ENCODE measurements around the gene PRPF18.

PRPF18 gene

GRCh38 chr10:13644866-13645265, 58.1 kb downstream of the PRPF18 start:
- no peak for FAIRE-seq

- no peak for FAIRE-seq
These were observed 61.7 kb downstream of the PRPF18 start for GRCh38 chr10:13648425-13648824.

DNA sequence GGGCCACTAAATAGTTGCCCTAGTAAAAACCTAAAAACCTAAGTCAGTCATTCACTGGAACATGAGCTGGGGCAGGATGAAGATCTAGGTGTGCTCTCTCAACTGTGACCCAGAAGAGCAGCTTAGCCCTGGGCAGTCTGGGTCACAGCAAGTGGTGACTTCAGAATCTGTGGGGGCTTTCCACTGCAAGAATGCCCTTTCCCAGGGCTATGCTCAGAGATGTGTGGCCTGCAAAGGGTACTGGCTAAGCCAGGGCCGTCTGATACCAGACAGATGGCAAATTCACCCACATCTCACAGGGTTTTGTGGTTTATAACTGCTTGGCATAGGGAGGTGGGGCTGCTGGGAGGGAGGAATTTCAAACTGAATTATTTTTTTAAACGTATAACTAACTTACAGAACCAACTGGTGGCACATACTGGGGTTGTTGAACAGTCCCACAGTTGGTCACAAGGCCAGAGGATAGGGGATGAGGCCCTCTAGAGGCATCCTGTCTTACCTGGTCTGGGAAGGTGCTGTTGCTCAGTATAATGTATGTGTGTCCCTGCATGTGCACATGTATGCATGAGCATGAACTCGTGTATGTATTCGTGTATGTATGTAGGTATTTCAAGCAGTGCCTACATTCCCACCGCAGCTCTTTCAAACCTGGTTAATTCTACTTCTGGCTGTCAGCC, 63.2 kb downstream of the PRPF18 start:
- FAIRE-seq: no peak

GRCh38 chr10:13650961-13651360, 64.2 kb downstream of the PRPF18 start:
- FAIRE-seq: no peak

DNA sequence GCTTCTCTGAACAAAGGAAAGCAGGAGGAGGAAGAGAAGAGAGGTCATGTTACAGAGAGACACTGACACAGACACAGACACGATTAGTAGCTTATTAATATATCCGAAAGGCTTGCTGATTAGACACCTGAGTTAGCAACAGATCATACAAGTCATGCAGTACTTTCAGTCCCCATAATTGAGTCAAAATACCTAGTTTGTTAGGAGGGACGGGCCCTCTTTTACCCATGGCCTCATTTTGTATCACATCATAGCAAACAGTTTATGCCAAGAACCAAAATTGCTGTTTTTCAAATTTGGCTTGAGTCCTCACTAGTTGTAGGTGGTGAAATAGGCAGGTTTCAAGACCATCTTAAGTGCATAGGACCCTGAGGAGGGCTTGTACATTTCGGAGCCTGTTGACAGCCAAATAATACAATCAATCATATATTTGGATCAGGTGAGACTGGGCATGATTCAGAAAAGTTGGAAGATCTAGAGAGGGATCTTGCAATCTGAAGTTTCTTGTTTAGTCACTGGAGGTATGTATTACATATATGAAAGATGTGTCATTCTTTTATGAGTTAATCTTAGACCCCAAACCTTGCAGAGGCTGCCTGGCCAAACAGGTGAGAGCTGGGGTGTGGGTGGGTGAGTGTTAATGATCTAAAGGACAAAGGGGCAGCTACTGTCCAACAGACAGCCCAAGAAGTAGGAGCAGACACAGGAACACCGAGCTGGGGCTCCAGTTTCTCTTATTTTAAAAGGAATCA, 65.4 kb downstream of the PRPF18 start:
- FAIRE-seq: no peak

DNA sequence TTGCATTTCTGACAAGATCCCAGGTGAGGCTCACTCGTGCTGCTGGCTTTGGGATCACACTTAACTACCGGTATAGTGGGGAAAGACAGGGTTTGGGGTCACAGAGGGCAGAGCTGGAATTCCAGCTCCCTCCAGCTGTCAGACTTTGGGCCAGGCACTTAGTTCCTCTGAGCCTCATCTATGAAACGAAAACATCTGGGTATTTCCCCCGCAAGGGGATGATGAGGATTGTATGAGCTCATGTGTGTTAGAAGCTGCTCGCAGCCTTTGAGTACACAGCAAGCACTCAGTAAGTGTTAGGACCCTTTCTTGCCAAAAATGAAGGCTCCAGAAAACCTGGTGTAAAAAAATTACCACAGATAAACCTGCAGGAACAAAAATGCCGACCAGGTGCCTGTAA, 66.1 kb downstream of the PRPF18 start:
- no peak for FAIRE-seq

DNA sequence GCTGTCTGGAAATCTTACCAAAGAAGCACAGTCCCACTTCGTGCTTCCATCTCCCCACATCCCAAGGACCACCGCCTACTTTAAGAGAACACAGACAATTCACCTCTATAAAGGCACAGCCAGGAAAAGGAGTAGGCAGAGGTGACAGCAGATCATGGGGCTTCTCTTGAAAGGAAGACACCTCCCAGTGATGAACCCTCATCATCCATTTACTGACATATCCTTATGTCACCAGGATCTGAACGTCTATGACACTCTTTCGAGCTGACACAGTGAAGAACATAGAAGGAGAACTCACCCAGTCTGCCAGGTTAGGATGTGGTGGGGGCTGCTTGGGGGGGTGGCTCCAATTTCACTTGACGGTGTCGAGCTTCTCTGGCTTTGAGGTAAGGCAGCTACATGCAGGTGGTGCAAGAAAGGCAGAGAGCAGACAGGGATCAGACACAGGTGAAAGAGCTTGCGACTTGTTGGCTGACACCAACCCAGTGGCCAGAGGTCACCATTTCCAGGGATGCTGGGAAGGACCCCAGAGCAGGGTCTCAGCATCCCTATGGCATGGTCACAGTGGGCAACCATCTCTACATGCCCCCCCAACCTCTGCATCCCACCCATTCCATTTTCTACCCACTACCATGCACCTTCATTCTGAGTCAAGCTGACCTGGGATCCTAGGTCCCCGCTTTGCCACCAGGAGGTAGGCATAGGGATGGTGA, 67.5 kb downstream of the PRPF18 start:
- FAIRE-seq: no peak

GRCh38 chr10:13654846-13655245, 68.1 kb downstream of the PRPF18 start:
- FAIRE-seq: no peak

- no peak for FAIRE-seq
These were observed 69.8 kb downstream of the PRPF18 start for GRCh38 chr10:13656337-13657100.

DNA sequence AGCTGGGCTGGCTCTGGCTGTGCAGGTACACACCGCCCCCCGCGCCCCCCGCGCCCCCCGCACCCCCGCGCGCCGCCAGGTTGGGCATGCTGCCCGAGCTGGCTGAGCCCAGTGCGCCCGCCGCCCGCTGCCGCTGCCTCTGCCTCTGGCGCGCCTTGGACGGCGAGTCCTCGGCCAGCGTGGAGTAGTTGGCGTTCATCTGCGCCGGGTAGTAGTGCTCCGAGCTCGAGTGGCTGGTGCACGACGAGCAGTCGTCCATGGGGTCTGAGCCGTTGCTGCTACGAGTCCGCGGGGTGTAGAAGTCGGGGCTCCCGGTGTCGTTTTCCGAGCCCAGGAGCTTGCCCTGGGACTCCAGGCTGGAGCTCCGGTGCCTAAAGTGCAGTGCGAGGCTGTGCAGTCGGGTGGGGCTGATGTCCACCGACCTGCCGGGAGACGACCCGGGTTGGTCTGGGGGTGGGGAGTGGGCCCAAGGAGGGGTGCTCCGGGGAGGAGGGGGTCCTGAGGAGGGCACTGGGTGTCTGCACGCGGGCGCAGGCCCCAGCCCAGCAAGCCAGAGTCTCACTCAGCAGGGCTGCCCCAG, 70.4 kb downstream of the PRPF18 start:
- no peak for FAIRE-seq

DNA sequence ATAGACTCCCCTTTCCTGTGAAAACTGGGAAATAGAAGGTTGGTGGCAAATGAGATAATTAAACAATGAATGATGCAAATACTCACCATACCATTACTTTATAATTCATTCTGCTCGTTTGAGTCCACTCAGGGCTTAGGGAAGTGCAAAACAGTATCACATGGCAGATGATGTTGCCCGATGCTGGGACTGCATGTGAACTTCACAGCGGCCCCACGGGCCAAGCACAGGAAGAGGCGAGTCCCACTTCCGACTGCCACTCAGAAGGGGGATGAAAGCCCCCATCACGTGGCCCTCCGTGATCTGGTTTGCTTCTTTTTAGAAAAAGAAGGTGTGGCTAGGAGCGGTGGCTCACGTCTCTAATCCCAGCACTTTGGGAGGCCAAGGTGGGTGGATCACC, 71.5 kb downstream of the PRPF18 start:
- no peak for FAIRE-seq

- no peak for FAIRE-seq
These were observed 72.3 kb downstream of the PRPF18 start for GRCh38 chr10:13658871-13659685.

DNA sequence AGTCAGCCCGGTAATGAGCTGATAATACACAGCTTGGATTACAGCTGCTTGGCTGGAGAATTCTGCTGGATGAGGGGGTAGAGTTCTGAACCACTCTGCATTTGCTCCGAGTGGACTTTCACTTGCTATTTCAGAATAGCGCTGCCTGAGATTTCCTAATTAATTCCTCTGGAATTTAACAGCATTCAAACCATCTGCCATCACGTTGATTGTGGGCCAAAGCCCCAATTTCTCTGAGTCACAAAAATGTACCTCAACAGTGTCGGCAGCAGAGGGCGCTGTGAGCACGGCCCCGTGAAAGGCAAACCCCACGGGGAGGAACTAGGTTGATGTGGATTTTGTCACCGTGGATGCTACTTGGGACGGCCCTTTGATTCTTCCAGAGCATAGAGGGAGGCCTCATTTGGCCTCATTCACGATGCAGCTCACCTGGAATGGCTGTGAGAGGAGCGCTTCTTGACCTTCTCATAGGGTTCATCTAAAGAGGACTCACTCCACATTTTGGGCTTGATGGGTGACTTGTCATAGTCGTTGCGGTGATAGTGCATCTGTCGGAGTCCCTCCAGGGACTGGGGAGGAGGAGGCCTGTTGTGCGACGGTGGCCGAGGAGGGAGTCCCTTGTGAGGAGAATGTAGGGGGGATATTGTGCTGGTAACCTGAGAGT, 73.3 kb downstream of the PRPF18 start:
- FAIRE-seq: no peak

GRCh38 chr10:13660551-13660920, 73.8 kb downstream of the PRPF18 start:
- no peak for FAIRE-seq

DNA sequence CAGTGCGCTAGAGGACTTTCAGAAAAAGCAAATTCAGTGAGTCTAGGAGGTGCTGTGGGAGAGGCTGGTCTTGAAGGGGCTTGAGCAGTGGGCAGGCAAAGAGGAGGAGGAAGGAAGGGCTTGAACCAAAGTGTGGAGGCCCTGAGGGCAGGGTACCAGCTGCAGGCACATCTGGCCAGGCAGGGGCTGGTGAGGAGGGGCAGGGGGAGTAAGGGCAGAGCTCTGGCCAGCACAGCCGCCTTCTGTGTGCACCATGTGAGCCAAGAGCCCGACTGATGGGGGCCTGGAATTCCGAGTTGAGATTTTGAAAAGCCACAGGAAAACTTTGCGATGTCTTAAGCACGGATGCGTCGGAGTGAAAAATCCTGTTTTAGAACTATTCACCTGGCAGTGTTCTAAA, 74.5 kb downstream of the PRPF18 start:
- FAIRE-seq: no peak

- FAIRE-seq: no peak
These were observed 78.9 kb downstream of the PRPF18 start for GRCh38 chr10:13665516-13666262.

GRCh38 chr10:13668126-13668525, 81.4 kb downstream of the PRPF18 start:
- FAIRE-seq: no peak

DNA sequence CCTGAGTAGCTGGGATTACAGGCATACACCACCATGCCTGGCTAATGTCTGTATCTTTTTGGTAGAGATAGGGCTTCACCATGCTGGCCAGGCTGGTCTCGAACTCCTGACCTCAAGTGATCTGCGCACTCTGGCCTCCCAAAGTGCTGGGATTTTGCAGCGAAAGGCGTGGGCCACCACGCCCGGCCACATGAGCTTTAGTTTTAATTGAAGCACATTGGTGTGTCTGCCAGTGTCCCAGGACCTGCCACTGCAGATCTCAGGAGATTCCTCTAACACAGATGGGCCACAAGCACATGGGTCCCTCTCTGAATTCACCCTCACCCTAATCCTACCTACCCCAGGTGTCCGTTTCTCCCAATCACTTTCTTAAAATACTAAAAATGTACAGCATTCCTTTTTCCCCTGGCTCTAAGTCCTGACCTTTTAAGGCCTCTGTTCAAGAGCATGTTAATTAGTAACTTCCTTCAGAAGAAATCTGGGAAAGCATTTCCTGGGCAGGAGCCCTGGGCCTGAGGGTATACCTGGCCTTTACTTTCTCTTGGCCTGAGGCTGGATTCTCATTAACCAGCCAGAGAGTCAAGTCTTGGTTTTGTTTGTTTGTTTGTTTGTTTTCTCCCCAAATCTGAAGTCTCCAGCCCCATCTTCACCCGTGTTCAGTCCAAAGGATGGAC, 82.6 kb downstream of the PRPF18 start:
- no peak for FAIRE-seq

GRCh38 chr10:13669901-13670300, 83.1 kb downstream of the PRPF18 start:
- no peak for FAIRE-seq

GRCh38 chr10:13670311-13670710, 83.5 kb downstream of the PRPF18 start:
- no peak for FAIRE-seq

Measured in colon (tissue), 2 donors.